Activated T-helper 1 cell treated with anti-CD3 and anti-CD28 coated beads, Interleukin-12 subunit alpha, Interleukin-12 subunit beta, Interleukin-2, Interleukin-4 antibody, amounts not matched to agents 30 ng/mL and 10 ng/mL and 1 ng/mL, durations not matched to agents 14 hours and 24 hours and 36 hours (primary cell): Measurements from ENCODE around the gene VDAC1. TPM values are rescaled to one million over a fixed set of nuclear protein-coding genes. Genes with fewer than 3 reads are reported as not detected.

Experiments
- DNase-seq: peaks from one replicate; pipeline ENCODE4 v3.0.0; 2021; ENCODE audit warnings: low spot score
- H3K27ac Mint-ChIP-seq: one replicate; pipeline ENCODE4 v1.8.0; 2021; ENCODE audit warnings: mild to moderate bottlenecking, mixed read lengths
- H3K27me3 Mint-ChIP-seq: one replicate; pipeline ENCODE4 v1.8.0; 2022; ENCODE audit warnings: mild to moderate bottlenecking, moderate library complexity, mixed read lengths; ENCODE audit not compliant: insufficient read depth
- H3K36me3 Mint-ChIP-seq: one replicate; pipeline ENCODE4 v1.8.0; 2021; ENCODE audit warnings: low read depth, mixed read lengths
- H3K4me1 Mint-ChIP-seq: one replicate; pipeline ENCODE4 v1.8.0; 2021; ENCODE audit warnings: low read depth, mixed read lengths
- H3K4me3 Mint-ChIP-seq: one replicate; pipeline ENCODE4 v1.8.0; 2021; ENCODE audit warnings: mild to moderate bottlenecking, moderate library complexity, mixed read lengths
- H3K9me3 Mint-ChIP-seq: one replicate; pipeline ENCODE4 v1.8.0; 2021; ENCODE audit warnings: mixed read lengths
- intact Hi-C: fragments of 100-400 bp; cut with micrococcal nuclease; formaldehyde crosslinking; loops from one replicate; pipeline ENCODE4 v1.15.1; 2024
- total RNA-seq: library from RNA; stranded (reverse); gene quantifications from 2 replicates; pipeline ENCODE4 v1.2.3, GENCODE V29; 2022

VDAC1 gene
- total RNA-seq, 1 donor from 2014 or later: 440 TPM

DNA sequence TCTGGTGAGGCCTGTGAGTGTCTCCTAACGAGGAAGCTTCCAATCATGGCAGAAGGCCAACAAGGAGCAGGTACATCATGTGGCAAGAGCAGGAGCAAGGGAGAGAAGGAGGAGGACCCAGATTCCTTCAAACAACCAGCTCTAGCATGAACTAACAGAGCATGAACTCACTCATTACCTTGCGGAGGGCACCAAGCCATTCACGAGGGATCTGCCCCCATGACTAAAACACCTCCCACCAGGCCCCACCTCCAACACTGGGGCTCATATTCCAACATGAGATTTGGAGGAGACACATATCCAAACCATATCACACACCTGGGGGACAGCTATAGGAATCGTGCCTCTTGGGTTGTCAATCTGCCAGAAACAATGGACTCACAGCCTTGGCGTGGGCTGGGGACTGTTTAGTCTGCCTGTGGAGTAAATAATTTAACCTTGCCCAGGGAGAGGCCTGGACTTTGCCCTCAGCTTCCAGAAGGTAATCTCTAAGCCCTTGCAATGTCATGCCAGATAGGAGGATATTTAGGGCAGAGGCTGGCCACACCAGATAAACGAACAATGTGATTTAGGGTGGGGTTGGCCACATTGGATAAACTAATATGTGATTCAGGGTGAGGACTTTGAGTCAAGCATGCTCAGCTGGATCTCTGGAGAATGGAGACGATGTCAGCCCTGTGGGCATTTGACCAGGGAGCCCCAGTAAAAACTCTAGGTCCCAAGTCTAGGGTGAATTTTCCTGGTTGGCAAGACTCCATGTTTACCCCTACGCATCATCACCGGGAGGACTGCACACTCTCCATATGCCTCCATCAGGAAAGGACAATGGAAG, 13.6 kb upstream of the VDAC1 start:
- no peak overlapping the region for H3K4me3 Mint-ChIP-seq
- no peaks in the 10 kb centered on the region for H3K4me1 Mint-ChIP-seq
- intact Hi-C loops: no loop called here
- no peaks in the 10 kb centered on the region for H3K36me3 Mint-ChIP-seq
- H3K27ac Mint-ChIP-seq: no peak overlapping the region
- DNase-seq: no peak
- no peaks in the 10 kb centered on the region for H3K9me3 Mint-ChIP-seq
- peaks cover 5% of the 10 kb centered on the region for H3K27me3 Mint-ChIP-seq

DNA sequence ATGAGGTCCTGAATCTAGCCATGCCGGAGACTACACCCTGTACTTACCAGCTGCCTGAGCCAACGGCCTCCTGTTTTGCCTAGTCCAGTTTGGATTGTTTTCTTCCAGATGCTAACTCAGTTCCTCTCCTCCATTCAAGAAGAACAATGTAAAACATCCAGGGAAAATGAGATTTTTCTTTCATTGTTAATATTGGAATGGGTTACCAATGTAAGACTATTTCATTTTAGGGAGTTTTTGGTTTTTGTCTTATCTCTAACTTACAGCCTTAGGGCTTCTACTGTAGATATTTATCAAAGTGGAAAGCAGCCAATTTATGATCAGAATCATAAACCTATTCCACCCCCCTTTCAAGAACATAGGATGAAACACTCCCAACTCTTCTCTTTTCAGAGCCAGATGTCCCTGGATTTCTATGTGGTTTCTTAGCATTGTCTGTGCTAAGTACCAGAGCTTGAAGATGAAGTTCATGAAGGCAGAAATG, 3.5 kb upstream of the VDAC1 start:
- peaks cover 9% of the 10 kb centered on the region for H3K27me3 Mint-ChIP-seq
- intact Hi-C loops: loop anchor here (10.0 kb wide), 3 partner anchors 626 to 896 kb away; partner anchors contain the start of genes C5orf24, PCBD2 and SAR1B
- no peaks in the 10 kb centered on the region for H3K9me3 Mint-ChIP-seq
- H3K4me1 Mint-ChIP-seq: peaks cover 21% of the 10 kb centered on the region
- H3K36me3 Mint-ChIP-seq: peaks cover 6% of the 10 kb centered on the region
- DNase-seq: no peak
- H3K4me3 Mint-ChIP-seq: no peak overlapping the region
- no peak overlapping the region for H3K27ac Mint-ChIP-seq

DNA sequence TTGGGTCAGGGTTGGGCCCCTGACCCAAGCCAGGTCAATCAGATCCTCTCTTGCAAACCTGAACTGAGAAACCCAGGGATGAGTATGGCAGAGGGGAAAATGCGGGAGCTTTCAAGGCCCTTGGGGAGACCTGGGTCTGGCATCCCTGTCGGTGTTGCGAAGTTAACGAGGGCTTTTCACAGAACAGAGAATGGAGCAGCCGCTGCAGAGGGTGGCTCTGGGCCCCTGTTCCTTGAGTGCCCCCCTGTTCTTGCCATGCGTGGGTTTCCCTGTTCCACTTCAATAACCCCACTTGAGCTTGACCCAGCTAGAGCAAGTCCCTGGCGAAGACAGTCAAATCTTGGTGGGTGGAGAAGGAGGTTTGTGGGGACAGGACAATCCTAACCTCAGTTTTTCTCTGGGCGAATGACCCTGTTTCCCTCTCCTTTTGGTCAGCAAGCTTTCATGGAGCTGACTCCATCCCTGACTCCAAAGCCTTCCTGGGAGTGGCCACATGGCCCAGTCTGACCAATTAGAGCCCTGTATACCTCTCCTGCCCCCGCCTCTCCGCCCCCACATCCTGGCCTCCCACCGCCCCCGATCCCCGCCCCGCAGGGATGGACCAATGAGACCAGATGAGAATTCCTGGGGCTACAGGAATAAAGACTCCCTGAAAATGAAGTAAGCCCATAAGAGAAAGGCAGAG, 2.9 kb upstream of the VDAC1 start:
- Mint-ChIP-seq H3K36me3 (peaks cover 8% of the 10 kb centered on the region), H3K9me3 (no peaks in the 10 kb centered on the region), H3K4me1 (peaks cover 27% of the 10 kb centered on the region), H3K4me3 (no peak overlapping the region), H3K27me3 (peaks cover 8% of the 10 kb centered on the region), H3K27ac (no peak overlapping the region)
- intact Hi-C loops: loop anchor here (10.0 kb wide), 3 partner anchors 627 to 897 kb away; partner anchors contain the start of genes C5orf24, PCBD2 and SAR1B
- DNase-seq: no peak

DNA sequence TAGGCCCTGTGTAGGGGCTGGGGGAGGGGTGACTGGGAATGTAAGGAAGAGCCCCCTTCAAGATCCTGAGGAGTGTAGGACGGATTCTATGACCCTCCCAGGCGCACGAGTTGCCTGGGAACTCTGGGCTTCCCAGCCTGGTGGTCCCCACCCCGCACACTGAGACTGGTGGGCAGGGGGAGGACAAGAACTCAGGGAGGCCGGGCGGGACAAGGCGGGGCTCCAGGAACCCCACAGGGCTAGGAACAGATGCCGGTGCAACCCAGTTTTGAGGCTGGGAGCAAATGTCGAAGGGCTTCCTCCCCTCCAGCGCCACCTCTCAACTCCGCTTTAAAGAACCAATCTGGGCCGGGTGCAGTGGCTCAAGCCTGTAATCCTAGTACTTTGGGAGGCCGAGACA, 1.3 kb upstream of the VDAC1 start:
- peaks cover 41% of the 10 kb centered on the region for H3K4me1 Mint-ChIP-seq
- peak overlapping the region; percentile 44 for H3K27ac Mint-ChIP-seq
- peaks cover 2% of the 10 kb centered on the region for H3K27me3 Mint-ChIP-seq
- peaks cover 20% of the 10 kb centered on the region for H3K36me3 Mint-ChIP-seq
- DNase-seq: no peak
- peak overlapping the region; percentile 93 for H3K4me3 Mint-ChIP-seq
- H3K9me3 Mint-ChIP-seq: no peaks in the 10 kb centered on the region
- intact Hi-C loops: loop anchor here (10.0 kb wide), 3 partner anchors 629 to 899 kb away; partner anchors contain the start of genes C5orf24, PCBD2 and SAR1B

DNA sequence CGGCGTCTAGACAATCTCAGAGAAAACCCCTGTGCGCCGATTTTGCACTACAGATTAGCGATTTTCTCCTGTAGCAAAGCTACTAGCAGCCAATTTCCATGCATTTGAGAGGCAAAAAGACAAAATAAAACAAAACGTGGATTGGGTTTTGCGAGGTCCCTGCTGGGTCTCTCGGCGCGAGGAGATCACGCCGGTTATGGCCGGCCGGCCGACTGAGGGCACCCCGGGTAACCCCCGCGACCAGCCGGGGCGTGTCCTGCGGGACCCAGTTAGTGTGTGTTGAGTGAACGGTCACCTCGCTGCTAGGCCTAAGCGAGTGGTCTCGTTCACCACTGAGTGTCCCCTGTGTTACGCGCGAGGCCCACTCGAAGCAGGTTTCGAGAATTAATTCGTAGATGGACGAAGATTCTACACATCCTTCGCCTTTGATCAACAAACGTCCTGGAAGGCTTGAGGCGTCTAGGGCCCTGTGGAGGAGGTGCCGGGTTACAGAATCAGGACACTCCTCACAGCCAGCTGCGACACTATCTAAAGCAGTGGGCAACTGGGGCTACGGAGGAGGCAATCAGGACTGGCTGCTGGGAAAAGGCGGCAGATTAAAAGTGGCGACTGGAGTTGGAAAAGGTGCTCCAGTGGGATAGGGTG, 764 bp upstream of the VDAC1 start:
- intact Hi-C loops: loop anchor here (1.0 to 10.0 kb wide), 10 partner anchors 34 to 955 kb away; partner anchors contain the start of genes C5orf24, DDX46, PCBD2 and PPP2CA
- H3K4me1 Mint-ChIP-seq: peaks cover 46% of the 10 kb centered on the region
- H3K9me3 Mint-ChIP-seq: no peaks in the 10 kb centered on the region
- peaks cover 24% of the 10 kb centered on the region for H3K36me3 Mint-ChIP-seq
- peak overlapping the region; percentile 97 for H3K27ac Mint-ChIP-seq
- no peak for DNase-seq
- H3K4me3 Mint-ChIP-seq: peak overlapping the region; percentile 93
- peaks cover 2% of the 10 kb centered on the region for H3K27me3 Mint-ChIP-seq

DNA sequence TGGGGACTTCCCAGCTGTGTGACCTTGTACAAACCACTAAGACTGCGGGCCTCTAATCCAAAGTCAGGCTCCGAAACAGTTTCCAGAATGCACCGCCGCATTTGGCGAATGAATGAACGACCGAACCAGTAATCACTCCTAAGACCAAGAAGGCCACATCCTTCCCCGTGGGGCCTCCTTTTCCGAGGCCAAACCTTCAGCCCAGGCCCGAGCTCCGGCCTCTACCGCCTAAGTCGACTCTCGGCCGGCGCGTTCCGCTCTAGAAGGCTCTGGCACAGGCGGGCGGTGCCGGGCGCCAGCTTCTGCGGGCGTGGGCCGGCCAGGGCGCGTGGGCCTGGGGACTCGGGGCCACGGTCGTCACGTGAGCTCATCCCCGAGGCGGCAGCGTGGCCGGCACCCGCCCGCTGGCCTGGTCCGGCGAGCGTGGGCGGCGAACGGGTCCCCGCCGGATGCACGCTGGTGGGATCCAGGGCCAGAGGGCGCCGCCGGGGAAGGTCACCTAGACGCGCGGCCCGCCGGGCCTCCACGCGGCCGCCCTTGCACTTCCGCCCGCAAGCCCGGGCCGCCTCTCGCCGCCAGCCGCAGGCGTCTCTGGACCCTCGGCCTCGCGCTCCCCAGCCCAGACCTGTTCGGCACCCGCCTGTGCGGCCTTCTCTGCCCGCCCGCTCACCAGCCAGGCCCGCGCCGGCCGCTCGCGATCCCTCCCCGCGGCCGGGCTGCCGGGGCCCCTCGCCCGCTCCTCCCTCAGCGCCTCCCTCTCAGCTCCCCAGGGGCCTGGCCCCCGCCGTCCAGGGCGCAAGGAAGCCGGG, 754 bp downstream of the VDAC1 start:
- Mint-ChIP-seq H3K27me3 (no peaks in the 10 kb centered on the region), H3K27ac (peak overlapping the region; percentile 94), H3K9me3 (no peaks in the 10 kb centered on the region), H3K36me3 (peaks cover 26% of the 10 kb centered on the region), H3K4me1 (peaks cover 59% of the 10 kb centered on the region), H3K4me3 (peak overlapping the region; percentile 86)
- peak; percentile 39 for DNase-seq
- intact Hi-C loops: loop anchor here (1.0 to 10.0 kb wide), 9 partner anchors 36 to 953 kb away; partner anchors contain the start of genes C5orf15, C5orf24, DDX46 and PCBD2

DNA sequence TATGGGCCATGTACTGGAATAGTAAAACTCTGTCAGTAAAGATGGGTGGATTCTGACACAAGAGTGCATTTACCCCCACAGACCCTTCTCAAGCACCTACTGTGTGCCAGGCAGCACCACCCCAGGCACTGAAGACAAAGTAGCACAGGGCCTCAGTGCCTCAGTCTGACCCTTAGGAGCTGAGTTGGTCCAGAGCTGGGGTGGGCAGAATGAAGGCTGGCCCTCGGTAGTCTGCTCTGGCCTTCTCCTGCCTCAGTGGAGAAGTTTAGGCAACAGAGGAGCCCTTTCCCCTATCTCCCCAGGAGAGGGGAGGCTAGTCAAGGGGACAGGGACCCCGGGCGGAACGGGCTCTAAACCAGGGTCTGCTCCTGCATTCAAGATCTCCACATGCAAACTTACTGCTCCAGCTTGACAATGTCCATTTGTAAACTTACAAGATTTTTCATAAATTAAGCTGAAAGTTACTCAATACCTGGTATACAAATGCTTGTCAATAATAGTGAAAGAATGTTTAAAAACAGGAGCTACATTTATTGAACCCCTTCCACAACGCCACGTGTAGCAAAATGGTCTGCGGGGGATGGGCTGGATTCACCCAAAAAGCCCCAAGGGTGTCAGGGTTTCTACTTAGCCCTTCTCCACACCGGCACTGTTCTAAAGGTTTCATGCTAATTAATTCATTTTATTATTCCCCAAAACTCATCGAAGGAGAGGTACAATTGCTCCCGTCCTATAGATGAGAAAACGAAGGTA, 1.5 kb downstream of the VDAC1 start:
- no peaks in the 10 kb centered on the region for H3K27me3 Mint-ChIP-seq
- peaks cover 28% of the 10 kb centered on the region for H3K36me3 Mint-ChIP-seq
- H3K4me1 Mint-ChIP-seq: peaks cover 62% of the 10 kb centered on the region
- peak overlapping the region; percentile 86 for H3K4me3 Mint-ChIP-seq
- H3K9me3 Mint-ChIP-seq: no peaks in the 10 kb centered on the region
- intact Hi-C loops: loop anchor here (1.0 to 10.0 kb wide), 5 partner anchors 35 to 902 kb away; partner anchors contain the start of genes C5orf15, C5orf24, PCBD2 and SAR1B
- H3K27ac Mint-ChIP-seq: peak overlapping the region; percentile 94
- DNase-seq: peak; percentile 6

DNA sequence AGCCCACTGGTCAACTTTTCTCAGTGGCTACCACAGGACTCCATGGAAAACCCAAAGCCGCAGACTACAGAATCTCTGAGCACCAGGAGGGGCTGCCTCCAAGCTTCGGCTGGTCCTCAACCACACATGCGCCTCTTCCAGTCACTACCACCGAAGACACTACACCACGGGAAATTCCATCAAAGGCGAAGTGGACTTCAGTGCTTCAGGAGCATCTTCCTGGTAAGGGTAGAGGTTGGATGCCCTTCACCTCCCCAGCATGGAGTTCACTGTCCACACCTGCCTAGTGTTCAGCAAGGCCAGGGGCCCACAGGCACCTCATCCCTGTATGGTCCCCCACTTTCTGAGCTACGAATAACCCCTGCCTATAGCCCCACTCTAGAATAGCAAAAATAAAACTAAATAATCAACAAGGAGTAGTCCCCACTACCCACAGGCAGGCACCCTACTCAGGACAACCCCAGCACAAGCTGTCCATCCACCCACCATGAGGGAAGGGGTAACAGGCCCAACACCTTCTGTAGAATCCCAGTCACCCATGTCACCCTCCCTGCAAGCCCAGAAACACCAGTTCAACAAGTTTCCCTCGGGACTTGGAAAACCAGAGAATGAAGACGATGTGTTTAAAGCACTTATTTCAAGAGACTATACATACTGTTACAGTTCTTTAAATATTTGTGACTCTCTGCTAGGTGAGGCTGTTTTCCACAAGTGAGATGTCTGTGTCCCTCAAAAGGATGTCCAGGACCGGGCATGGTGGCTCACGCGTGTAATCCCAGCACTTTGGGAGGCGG, 2.6 kb downstream of the VDAC1 start:
- Mint-ChIP-seq H3K4me1 (peaks cover 66% of the 10 kb centered on the region), H3K9me3 (no peaks in the 10 kb centered on the region), H3K4me3 (peak overlapping the region; percentile 86), H3K27ac (peak overlapping the region; percentile 94), H3K36me3 (peaks cover 28% of the 10 kb centered on the region), H3K27me3 (no peaks in the 10 kb centered on the region)
- intact Hi-C loops: loop anchor here (2.0 to 10.0 kb wide), 4 partner anchors 71 to 903 kb away; partner anchors contain the start of genes C5orf24, PCBD2 and SAR1B
- DNase-seq: no peak

DNA sequence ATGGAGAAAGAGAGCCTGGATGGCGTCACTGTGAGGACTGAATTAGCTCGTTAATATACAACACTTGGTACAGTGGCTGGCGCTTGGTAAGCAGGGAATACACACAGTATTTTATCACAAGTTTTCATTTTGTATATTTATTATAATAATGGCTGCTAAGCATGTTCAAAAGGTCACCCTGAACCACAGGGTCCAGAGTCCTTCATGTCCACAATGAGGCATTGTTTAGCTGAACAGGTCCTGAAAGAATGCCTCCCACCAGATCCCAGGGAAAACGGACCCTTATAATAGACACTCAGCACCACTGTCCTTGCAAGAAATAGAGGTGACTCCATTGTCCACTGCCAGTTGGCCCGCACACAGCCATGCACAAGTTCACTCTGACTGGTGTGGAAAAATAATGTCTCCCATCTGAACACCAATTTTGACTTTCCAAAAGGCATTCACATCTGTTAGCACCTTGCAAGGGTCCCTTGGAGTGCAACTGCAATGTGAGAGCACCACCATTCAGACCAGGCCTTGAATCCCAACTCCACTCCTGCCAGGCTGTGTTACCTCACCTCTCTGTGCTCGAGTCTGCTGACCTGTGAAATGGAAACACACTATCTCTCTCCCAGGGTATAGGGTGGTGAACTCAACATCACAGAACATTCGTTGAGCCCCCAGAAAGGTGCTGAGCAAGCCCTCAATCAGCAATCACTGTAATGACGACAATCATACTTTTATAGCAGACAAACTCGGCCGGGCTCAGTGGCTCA, 3.9 kb downstream of the VDAC1 start:
- H3K9me3 Mint-ChIP-seq: no peaks in the 10 kb centered on the region
- H3K36me3 Mint-ChIP-seq: peaks cover 28% of the 10 kb centered on the region
- DNase-seq: no peak
- no peaks in the 10 kb centered on the region for H3K27me3 Mint-ChIP-seq
- H3K4me3 Mint-ChIP-seq: peak overlapping the region; percentile 30
- peaks cover 64% of the 10 kb centered on the region for H3K4me1 Mint-ChIP-seq
- H3K27ac Mint-ChIP-seq: no peak overlapping the region
- intact Hi-C loops: loop anchor here (10.0 kb wide), 3 partner anchors 634 to 904 kb away; partner anchors contain the start of genes C5orf24, PCBD2 and SAR1B

DNA sequence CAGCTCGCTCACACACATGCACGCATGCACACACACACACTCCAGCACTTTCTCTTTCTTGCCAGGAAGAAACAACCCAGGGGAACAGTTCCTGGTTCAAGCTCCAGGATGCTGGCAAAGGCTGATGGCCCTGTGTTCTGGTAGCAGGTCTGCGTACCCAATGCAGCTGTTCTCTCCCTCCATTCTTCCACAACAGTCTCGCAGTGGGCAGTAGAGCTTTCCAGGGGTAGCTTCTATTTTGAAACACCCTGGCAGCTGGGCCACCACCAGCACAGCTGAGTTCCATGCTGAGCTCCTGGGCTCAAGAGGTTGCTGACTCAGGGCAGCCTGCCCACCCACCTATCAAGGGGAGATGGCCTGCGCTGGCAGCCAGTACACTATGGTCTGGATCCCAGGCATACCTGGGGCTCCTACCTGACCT, 4.7 kb downstream of the VDAC1 start:
- peaks cover 63% of the 10 kb centered on the region for H3K4me1 Mint-ChIP-seq
- no peaks in the 10 kb centered on the region for H3K9me3 Mint-ChIP-seq
- no peak overlapping the region for H3K4me3 Mint-ChIP-seq
- peaks cover 26% of the 10 kb centered on the region for H3K36me3 Mint-ChIP-seq
- H3K27me3 Mint-ChIP-seq: no peaks in the 10 kb centered on the region
- no peak for DNase-seq
- intact Hi-C loops: loop anchor here (10.0 kb wide), 3 partner anchors 635 to 905 kb away; partner anchors contain the start of genes C5orf24, PCBD2 and SAR1B
- H3K27ac Mint-ChIP-seq: peak overlapping the region; percentile 7
